Stomach (tissue), 4 donors: ENCODE results near the gene SLC25A53.

Source experiments
- EP300 ChIP-seq: sonication (generic); formaldehyde crosslinking; IDR thresholded peaks from one replicate; pipeline ENCODE4 v1.6.1; 2017; ENCODE audit warnings: antibody characterized with exemption
- POLR2A ChIP-seq, 4 donors: fragments of 450-650 bp; IDR thresholded peaks; one replicate each; pipeline ENCODE4 v1.6.1; 2016; ENCODE audit warnings: antibody characterized with exemption in 4 of 4, control low read depth in 2 of 4, mild to moderate bottlenecking in 1 of 4, moderate library complexity in 1 of 4
- TF ChIP-seq, protein P1 (sequence below), 7 experiments: fragments of 450-650 bp in 4 of 7; fragments of 200-600 bp in 3 of 7; sonication (generic) in 3 of 7; IDR thresholded peaks; one replicate each; pipeline ENCODE4 v1.5.1; 2016 to 2019; ENCODE audit warnings: antibody characterized with exemption in 7 of 7, control low read depth in 2 of 7, mild to moderate bottlenecking in 1 of 7

DNA sequence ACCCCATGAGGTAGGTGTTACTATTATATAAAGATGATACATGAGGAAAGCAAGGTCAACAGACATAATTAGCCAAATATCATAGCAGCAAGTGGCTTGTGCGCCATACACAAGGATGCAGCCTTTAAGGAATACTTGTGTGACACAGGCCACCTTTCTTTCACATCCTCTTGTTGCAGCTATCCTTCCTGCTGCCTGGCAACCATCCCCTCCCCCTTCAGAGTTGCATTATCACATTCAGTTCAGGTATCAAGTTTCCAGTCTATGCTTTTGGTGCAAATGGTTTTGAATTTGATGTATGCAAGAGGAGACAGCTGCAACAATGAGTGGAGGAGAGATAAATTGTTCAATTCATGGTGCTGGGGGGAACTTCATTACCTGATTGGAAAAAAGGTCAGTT is 38.0 kb downstream of the SLC25A53 start:
- TF ChIP-seq POLR2A (IDR thresholded peaks at IDR 0.05) (no peak), EP300 (no peak)
- TF ChIP-seq, protein P1, sequence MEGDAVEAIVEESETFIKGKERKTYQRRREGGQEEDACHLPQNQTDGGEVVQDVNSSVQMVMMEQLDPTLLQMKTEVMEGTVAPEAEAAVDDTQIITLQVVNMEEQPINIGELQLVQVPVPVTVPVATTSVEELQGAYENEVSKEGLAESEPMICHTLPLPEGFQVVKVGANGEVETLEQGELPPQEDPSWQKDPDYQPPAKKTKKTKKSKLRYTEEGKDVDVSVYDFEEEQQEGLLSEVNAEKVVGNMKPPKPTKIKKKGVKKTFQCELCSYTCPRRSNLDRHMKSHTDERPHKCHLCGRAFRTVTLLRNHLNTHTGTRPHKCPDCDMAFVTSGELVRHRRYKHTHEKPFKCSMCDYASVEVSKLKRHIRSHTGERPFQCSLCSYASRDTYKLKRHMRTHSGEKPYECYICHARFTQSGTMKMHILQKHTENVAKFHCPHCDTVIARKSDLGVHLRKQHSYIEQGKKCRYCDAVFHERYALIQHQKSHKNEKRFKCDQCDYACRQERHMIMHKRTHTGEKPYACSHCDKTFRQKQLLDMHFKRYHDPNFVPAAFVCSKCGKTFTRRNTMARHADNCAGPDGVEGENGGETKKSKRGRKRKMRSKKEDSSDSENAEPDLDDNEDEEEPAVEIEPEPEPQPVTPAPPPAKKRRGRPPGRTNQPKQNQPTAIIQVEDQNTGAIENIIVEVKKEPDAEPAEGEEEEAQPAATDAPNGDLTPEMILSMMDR (IDR thresholded peaks at IDR 0.05): no peak
